Activated naive CD8-positive, alpha-beta T cell treated with anti-CD3 and anti-CD28 coated beads for 36 hours (primary cell): ENCODE results near the gene TMEM134. TPM values are rescaled to one million over a fixed set of nuclear protein-coding genes. Genes with fewer than 3 reads are reported as not detected.

Experiments used
- DNase-seq: peaks from one replicate; pipeline ENCODE4 v3.0.0; 2021
- H3K27ac Mint-ChIP-seq: one replicate; pipeline ENCODE4 v1.8.0; 2022; ENCODE audit warnings: mild to moderate bottlenecking, moderate library complexity, mixed read lengths
- H3K27me3 Mint-ChIP-seq: one replicate; pipeline ENCODE4 v1.8.0; 2022; ENCODE audit warnings: mild to moderate bottlenecking, mixed read lengths
- H3K36me3 Mint-ChIP-seq: one replicate; pipeline ENCODE4 v1.8.0; 2021; ENCODE audit warnings: mild to moderate bottlenecking, mixed read lengths
- H3K4me1 Mint-ChIP-seq: one replicate; pipeline ENCODE4 v1.8.0; 2021; ENCODE audit warnings: mixed read lengths
- H3K4me3 Mint-ChIP-seq: one replicate; pipeline ENCODE4 v1.8.0; 2022; ENCODE audit warnings: mild to moderate bottlenecking, moderate library complexity, mixed read lengths
- H3K9me3 Mint-ChIP-seq: one replicate; pipeline ENCODE4 v1.8.0; 2022; ENCODE audit warnings: mixed read lengths
- total RNA-seq, 2 experiments: library from RNA; stranded (reverse); gene quantifications; one replicate each; pipeline ENCODE4 v1.2.3, GENCODE V29; 2021

Gene TMEM134
- total RNA-seq, 2 experiments from 2014 or later: 43.7 to 45.8 TPM

GRCh38 chr11:67504005-67504949 lies 35.2 kb upstream of the TMEM134 start:
- H3K36me3 Mint-ChIP-seq: peaks cover 25% of the 10 kb centered on the region
- peak overlapping the region; percentile 89 for H3K4me3 Mint-ChIP-seq
- H3K4me1 Mint-ChIP-seq: peaks cover 49% of the 10 kb centered on the region
- peak overlapping the region; percentile 81 for H3K27ac Mint-ChIP-seq
- no peaks in the 10 kb centered on the region for H3K27me3 Mint-ChIP-seq
- no peaks in the 10 kb centered on the region for H3K9me3 Mint-ChIP-seq
- peak; percentile 53 for DNase-seq

- Mint-ChIP-seq H3K36me3 (peaks cover 25% of the 10 kb centered on the region), H3K27ac (no peak overlapping the region), H3K9me3 (no peaks in the 10 kb centered on the region), H3K4me1 (peaks cover 41% of the 10 kb centered on the region), H3K4me3 (peak overlapping the region; percentile 67), H3K27me3 (no peaks in the 10 kb centered on the region)
- DNase-seq: no peak
Observed at GRCh38 chr11:67503119-67504004, 34.3 kb upstream of the TMEM134 start.

GRCh38 chr11:67502328-67502979 lies 33.4 kb upstream of the TMEM134 start:
- Mint-ChIP-seq H3K9me3 (no peaks in the 10 kb centered on the region), H3K36me3 (peaks cover 25% of the 10 kb centered on the region), H3K27me3 (no peaks in the 10 kb centered on the region), H3K4me1 (peaks cover 41% of the 10 kb centered on the region), H3K4me3 (peak overlapping the region; percentile 56), H3K27ac (no peak overlapping the region)
- DNase-seq: no peak

GRCh38 chr11:67501854-67502253 lies 32.8 kb upstream of the TMEM134 start:
- no peak for DNase-seq
- Mint-ChIP-seq H3K4me1 (peaks cover 37% of the 10 kb centered on the region), H3K36me3 (peaks cover 23% of the 10 kb centered on the region), H3K4me3 (no peak overlapping the region), H3K27me3 (no peaks in the 10 kb centered on the region), H3K9me3 (no peaks in the 10 kb centered on the region), H3K27ac (no peak overlapping the region)

- peaks cover 29% of the 10 kb centered on the region for H3K4me1 Mint-ChIP-seq
- no peaks in the 10 kb centered on the region for H3K9me3 Mint-ChIP-seq
- DNase-seq: no peak
- no peaks in the 10 kb centered on the region for H3K27me3 Mint-ChIP-seq
- no peak overlapping the region for H3K4me3 Mint-ChIP-seq
- peaks cover 17% of the 10 kb centered on the region for H3K36me3 Mint-ChIP-seq
- H3K27ac Mint-ChIP-seq: peak overlapping the region; percentile 42
Observed at GRCh38 chr11:67500831-67501715, 32.0 kb upstream of the TMEM134 start.

- Mint-ChIP-seq H3K4me3 (no peak overlapping the region), H3K4me1 (peaks cover 23% of the 10 kb centered on the region)
Observed at GRCh38 chr11:67500484-67500821, 31.4 kb upstream of the TMEM134 start.

GRCh38 chr11:67499808-67500483 lies 30.9 kb upstream of the TMEM134 start:
- H3K27me3 Mint-ChIP-seq: no peaks in the 10 kb centered on the region
- H3K4me3 Mint-ChIP-seq: no peak overlapping the region
- no peak for DNase-seq
- H3K9me3 Mint-ChIP-seq: no peaks in the 10 kb centered on the region
- peaks cover 17% of the 10 kb centered on the region for H3K36me3 Mint-ChIP-seq
- H3K27ac Mint-ChIP-seq: no peak overlapping the region
- peaks cover 22% of the 10 kb centered on the region for H3K4me1 Mint-ChIP-seq

More at GRCh38 chr11:67500484-67500821, 31.4 kb upstream of the TMEM134 start:
- H3K36me3 Mint-ChIP-seq: peaks cover 17% of the 10 kb centered on the region
- DNase-seq: no peak
- no peaks in the 10 kb centered on the region for H3K9me3 Mint-ChIP-seq
- no peak overlapping the region for H3K27ac Mint-ChIP-seq
- no peaks in the 10 kb centered on the region for H3K27me3 Mint-ChIP-seq

GRCh38 chr11:67498544-67498972 lies 29.5 kb upstream of the TMEM134 start:
- Mint-ChIP-seq H3K27me3 (no peaks in the 10 kb centered on the region), H3K4me3 (no peak overlapping the region), H3K9me3 (no peaks in the 10 kb centered on the region), H3K36me3 (peaks cover 17% of the 10 kb centered on the region), H3K27ac (no peak overlapping the region), H3K4me1 (peaks cover 20% of the 10 kb centered on the region)
- no peak for DNase-seq

- Mint-ChIP-seq H3K27ac (no peak overlapping the region), H3K4me1 (peaks cover 14% of the 10 kb centered on the region), H3K36me3 (peaks cover 14% of the 10 kb centered on the region), H3K4me3 (no peak overlapping the region), H3K27me3 (no peaks in the 10 kb centered on the region), H3K9me3 (no peaks in the 10 kb centered on the region)
- no peak for DNase-seq
Observed at GRCh38 chr11:67497656-67498291, 28.7 kb upstream of the TMEM134 start.

- no peaks in the 10 kb centered on the region for H3K9me3 Mint-ChIP-seq
- no peak overlapping the region for H3K27ac Mint-ChIP-seq
- peaks cover 10% of the 10 kb centered on the region for H3K36me3 Mint-ChIP-seq
- no peak overlapping the region for H3K4me3 Mint-ChIP-seq
- peaks cover 7% of the 10 kb centered on the region for H3K4me1 Mint-ChIP-seq
- no peaks in the 10 kb centered on the region for H3K27me3 Mint-ChIP-seq
- no peak for DNase-seq
Observed at GRCh38 chr11:67496113-67496512, 27.1 kb upstream of the TMEM134 start.

GRCh38 chr11:67495234-67496005 lies 26.4 kb upstream of the TMEM134 start:
- Mint-ChIP-seq H3K27ac (no peak overlapping the region), H3K4me1 (peaks cover under 1% of the 10 kb centered on the region), H3K4me3 (no peak overlapping the region), H3K36me3 (peaks cover 3% of the 10 kb centered on the region), H3K27me3 (no peaks in the 10 kb centered on the region), H3K9me3 (no peaks in the 10 kb centered on the region)
- DNase-seq: no peak

GRCh38 chr11:67494371-67495233 lies 25.6 kb upstream of the TMEM134 start:
- Mint-ChIP-seq H3K27ac (no peak overlapping the region), H3K27me3 (no peaks in the 10 kb centered on the region), H3K36me3 (peaks cover 6% of the 10 kb centered on the region), H3K4me3 (no peak overlapping the region), H3K9me3 (no peaks in the 10 kb centered on the region), H3K4me1 (peaks cover 3% of the 10 kb centered on the region)
- no peak for DNase-seq
